Activated CD4-positive, alpha-beta T cell treated with anti-CD3 and anti-CD28 coated beads, Interleukin-2, Interleukin-4, amounts not matched to agents 100 ng/mL and 50 ng/mL, durations not matched to agents 16 hours and 8 hours (primary cell): ENCODE results near the gene SNAPC4.

Source experiments
- DNase-seq: peaks from one replicate; pipeline ENCODE4 v3.0.0-alpha.2; 2020; ENCODE audit warnings: low spot score

SNAPC4 gene

GRCh38 chr9:136400038-136400834 is at the start of gene SNAPC4:
TSS of gene SNAPC4 (minus strand) at chr9:136400170. CDS start at chr9:136398428, 1,742 bp downstream.
- DNase-seq: peak; percentile 91

GRCh38 chr9:136448655-136449054 is 48.7 kb upstream of the SNAPC4 start:
- DNase-seq: no peak

- DNase-seq: no peak
These were observed 47.3 kb upstream of the SNAPC4 start for GRCh38 chr9:136447173-136447778.

GRCh38 chr9:136445799-136446198 is 45.8 kb upstream of the SNAPC4 start:
- DNase-seq: no peak

- DNase-seq: no peak
These were observed 44.1 kb upstream of the SNAPC4 start for GRCh38 chr9:136444102-136444501.

GRCh38 chr9:136443687-136444086 is 43.7 kb upstream of the SNAPC4 start:
- no peak for DNase-seq

- DNase-seq: no peak
These were observed 43.1 kb upstream of the SNAPC4 start for GRCh38 chr9:136443087-136443486.

- DNase-seq: no peak
These were observed 42.3 kb upstream of the SNAPC4 start for GRCh38 chr9:136442265-136442664.

GRCh38 chr9:136441681-136442245 is 41.8 kb upstream of the SNAPC4 start:
- no peak for DNase-seq

- DNase-seq: no peak
These were observed 41.3 kb upstream of the SNAPC4 start for GRCh38 chr9:136441191-136441680.

- DNase-seq: peak; percentile 78
These were observed 39.8 kb upstream of the SNAPC4 start, which contains the start of gene INPP5E for GRCh38 chr9:136439481-136440408. TSS of gene INPP5E (minus strand) at chr9:136439845. CDS start at chr9:136439419, 426 bp downstream.

- DNase-seq: peak; percentile 58
These were observed 38.8 kb upstream of the SNAPC4 start for GRCh38 chr9:136438548-136439480.

- DNase-seq: no peak
These were observed 38.0 kb upstream of the SNAPC4 start for GRCh38 chr9:136437839-136438547.

- no peak for DNase-seq
These were observed 37.5 kb upstream of the SNAPC4 start for GRCh38 chr9:136437430-136437829.

- no peak for DNase-seq
These were observed 36.2 kb upstream of the SNAPC4 start for GRCh38 chr9:136436055-136436634.

GRCh38 chr9:136434580-136435169 is 34.7 kb upstream of the SNAPC4 start:
- no peak for DNase-seq

- no peak for DNase-seq
These were observed 34.0 kb upstream of the SNAPC4 start for GRCh38 chr9:136433849-136434579.

- no peak for DNase-seq
These were observed 33.2 kb upstream of the SNAPC4 start for GRCh38 chr9:136433043-136433715.
